ENCODE measurements around the gene CYB5B. TPM values are rescaled to one million over a fixed set of nuclear protein-coding genes. Genes with fewer than 3 reads are reported as not detected.

Gene CYB5B
- total RNA-seq, 4 donors from 2014 or later, result 40.4 to 61.5 (median 50.4) TPM

GRCh38 chr16:69511651-69512050, 87.2 kb downstream of the CYB5B start:
- no peak for DNase-seq
- Histone ChIP-seq H3K27ac (no peak overlapping the region), H3K4me3 (replicated peaks in 1 of 3) (no peak overlapping the region), H3K27me3 (no peaks in the 10 kb centered on the region), H3K36me3 (no peaks in the 10 kb centered on the region), H3K4me1 (peaks cover 0 to 4% of the 10 kb centered on the region in 2 donors), H3K9me3 (no peaks in the 10 kb centered on the region)
- no peak for TF ChIP-seq POLR2A (IDR thresholded peaks at IDR 0.05)
- no peak for TF ChIP-seq CTCF (IDR thresholded peaks at IDR 0.05)
- intact Hi-C loops (cut with DNase I), result no loop called here
- WGBS, 2 donors, result 95 to 97% methylated on average over 4 of the region's 4 CpGs

GRCh38 chr16:69513180-69513966, 89.0 kb downstream of the CYB5B start:
- no peaks in the 10 kb centered on the region for H3K27me3 ChIP-seq

GRCh38 chr16:69514356-69514755, 89.9 kb downstream of the CYB5B start:
- 89 to 90% methylated on average over 6 of the region's 6 CpGs for WGBS, 2 donors
- H3K4me3 ChIP-seq (replicated peaks in 1 of 3), result no peak overlapping the region
- H3K27me3 ChIP-seq, result no peaks in the 10 kb centered on the region
- no peaks in the 10 kb centered on the region for H3K36me3 ChIP-seq
- H3K9me3 ChIP-seq, result no peaks in the 10 kb centered on the region
- no peak for DNase-seq
- no peak for TF ChIP-seq POLR2A (IDR thresholded peaks at IDR 0.05)
- no peak for TF ChIP-seq CTCF (IDR thresholded peaks at IDR 0.05)
- no peaks in the 10 kb centered on the region for H3K4me1 ChIP-seq
- no peak overlapping the region for H3K27ac ChIP-seq
- intact Hi-C loops (cut with DNase I), result no loop called here

More at GRCh38 chr16:69513180-69513966, 89.0 kb downstream of the CYB5B start:
- Histone ChIP-seq H3K36me3 (no peaks in the 10 kb centered on the region), H3K27ac (no peak overlapping the region), H3K9me3 (no peaks in the 10 kb centered on the region), H3K4me3 (replicated peaks in 1 of 3) (no peak overlapping the region), H3K4me1 (no peaks in the 10 kb centered on the region)
- no peak for DNase-seq
- TF ChIP-seq POLR2A (IDR thresholded peaks at IDR 0.05) (no peak), CTCF (IDR thresholded peaks at IDR 0.05) (no peak)
- intact Hi-C loops (cut with DNase I), result no loop called here
- WGBS, 2 donors, result 80 to 83% methylated on average over 2 of the region's 2 CpGs

Other genes with a start within 250 kb of the CYB5B start
- gene SNTB2, start 237.5 kb upstream of the CYB5B start, total RNA-seq, result 10 to 100 TPM; 58.0 to 99.5 (median 96.7) TPM
- gene VPS4A, start 113.3 kb upstream of the CYB5B start, total RNA-seq, result 10 to 100 TPM; 33.5 to 47.5 (median 43.2) TPM
- gene PDF, start 94.0 kb upstream of the CYB5B start, total RNA-seq, result 10 to 100 TPM; 35.2 to 57.0 (median 51.0) TPM
- gene COG8, start 85.1 kb upstream of the CYB5B start, total RNA-seq, result 10 to 100 TPM; 63.3 to 84.2 (median 74.7) TPM
- gene NIP7, start 84.8 kb upstream of the CYB5B start, total RNA-seq, result 10 to 100 TPM in 3 of 4 donors, 1 to 10 TPM in 1; 9.8 to 17.5 (median 14.7) TPM
- 1 to 10 TPM in 1 of 4 donors, not detected in 3; 4.1 TPM for gene TMED6, start 72.8 kb upstream of the CYB5B start, total RNA-seq
- gene TERF2, start 38.6 kb upstream of the CYB5B start, total RNA-seq, result 100 to 1,000 TPM in 1 of 4 donors, 10 to 100 TPM in 3; 19.8 to 110 (median 26.6) TPM
- gene NFAT5, start 141.3 kb downstream of the CYB5B start, total RNA-seq, result 100 to 1,000 TPM in 2 of 4 donors, 10 to 100 TPM in 2; 76.1 to 122 (median 102) TPM

Measured in thyroid gland (tissue), 4 donors.